Upper lobe of right lung (tissue), 1 donor: ENCODE measurements around the gene MSH6. TPM values are rescaled to one million over a fixed set of nuclear protein-coding genes. Genes with fewer than 3 reads are reported as not detected.
A peak's percentile ranks its signal among the peaks of the same experiment; 100 is the strongest.

Source experiments
- ATAC-seq: fragments of 200-7000 bp; cut with Tn5 transposase; one replicate; pipeline ENCODE4 v1.9.1; 2020; ENCODE audit warnings: mild to moderate bottlenecking, moderate library complexity
- DNase-seq: peaks from one replicate; pipeline ENCODE4 v3.0.0-alpha.2; 2020
- H3K27ac ChIP-seq: fragments of 200-600 bp; one replicate; pipeline ENCODE4 v1.8.0; 2022
- H3K27me3 ChIP-seq: fragments of 200-600 bp; one replicate; pipeline ENCODE4 v1.8.0; 2022; ENCODE audit warnings: mild to moderate bottlenecking
- H3K36me3 ChIP-seq: fragments of 200-600 bp; one replicate; pipeline ENCODE4 v1.8.0; 2022
- H3K4me1 ChIP-seq: fragments of 200-600 bp; one replicate; pipeline ENCODE4 v1.8.0; 2022
- H3K4me3 ChIP-seq: fragments of 200-600 bp; one replicate; pipeline ENCODE4 v1.8.0; 2022; ENCODE audit warnings: mild to moderate bottlenecking
- H3K9me3 ChIP-seq: fragments of 200-600 bp; one replicate; pipeline ENCODE4 v1.8.0; 2022
- intact Hi-C: fragments of 100-400 bp; cut with DNase I; formaldehyde crosslinking; loops from one replicate; pipeline ENCODE4 v1.11.0; 2022
- total RNA-seq: library from RNA; stranded (reverse); fragmentation: NEBNext Ultra II Directional; extraction: Animal tissue kit (Norgen Biotek cat#: 25700); gene quantifications from one replicate; pipeline ENCODE4 v1.2.1, GENCODE V29; 2021
- TF ChIP-seq, protein P1 (sequence below): fragments of 200-600 bp; IDR thresholded peaks from one replicate; pipeline ENCODE4 v1.8.0; 2022; ENCODE audit warnings: antibody characterized with exemption
- donor health status: DM: no; HTN: yes; CAD: no; lungs with severe emphysema.

Gene MSH6
- total RNA-seq, 1 donor from 2014 or later: 31.1 TPM

- intact Hi-C loops: no loop called here
- TF ChIP-seq, protein P1, sequence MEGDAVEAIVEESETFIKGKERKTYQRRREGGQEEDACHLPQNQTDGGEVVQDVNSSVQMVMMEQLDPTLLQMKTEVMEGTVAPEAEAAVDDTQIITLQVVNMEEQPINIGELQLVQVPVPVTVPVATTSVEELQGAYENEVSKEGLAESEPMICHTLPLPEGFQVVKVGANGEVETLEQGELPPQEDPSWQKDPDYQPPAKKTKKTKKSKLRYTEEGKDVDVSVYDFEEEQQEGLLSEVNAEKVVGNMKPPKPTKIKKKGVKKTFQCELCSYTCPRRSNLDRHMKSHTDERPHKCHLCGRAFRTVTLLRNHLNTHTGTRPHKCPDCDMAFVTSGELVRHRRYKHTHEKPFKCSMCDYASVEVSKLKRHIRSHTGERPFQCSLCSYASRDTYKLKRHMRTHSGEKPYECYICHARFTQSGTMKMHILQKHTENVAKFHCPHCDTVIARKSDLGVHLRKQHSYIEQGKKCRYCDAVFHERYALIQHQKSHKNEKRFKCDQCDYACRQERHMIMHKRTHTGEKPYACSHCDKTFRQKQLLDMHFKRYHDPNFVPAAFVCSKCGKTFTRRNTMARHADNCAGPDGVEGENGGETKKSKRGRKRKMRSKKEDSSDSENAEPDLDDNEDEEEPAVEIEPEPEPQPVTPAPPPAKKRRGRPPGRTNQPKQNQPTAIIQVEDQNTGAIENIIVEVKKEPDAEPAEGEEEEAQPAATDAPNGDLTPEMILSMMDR: no peak
- DNase-seq: no peak
Observed at GRCh38 chr2:47777277-47777937, 5.5 kb upstream of the MSH6 start.

GRCh38 chr2:47778698-47779425, 4.1 kb upstream of the MSH6 start:
- Histone ChIP-seq H3K27me3 (no peaks in the 10 kb centered on the region), H3K4me3 (no peak overlapping the region), H3K4me1 (peaks cover 6% of the 10 kb centered on the region), H3K36me3 (no peaks in the 10 kb centered on the region), H3K27ac (no peak overlapping the region), H3K9me3 (no peaks in the 10 kb centered on the region)
- intact Hi-C loops: no loop called here
- ATAC-seq (no peak), DNase-seq (no peak)
- TF ChIP-seq, protein P1: no peak

More at GRCh38 chr2:47777277-47777937, 5.5 kb upstream of the MSH6 start:
- H3K4me1 ChIP-seq: peaks cover 6% of the 10 kb centered on the region
- H3K9me3 ChIP-seq: no peaks in the 10 kb centered on the region
- no peak overlapping the region for H3K4me3 ChIP-seq
- no peak for ATAC-seq
- H3K27me3 ChIP-seq: no peaks in the 10 kb centered on the region
- H3K27ac ChIP-seq: no peak overlapping the region
- no peaks in the 10 kb centered on the region for H3K36me3 ChIP-seq

- peaks cover 11% of the 10 kb centered on the region for H3K4me1 ChIP-seq
- H3K36me3 ChIP-seq: no peaks in the 10 kb centered on the region
- ATAC-seq (no peak), DNase-seq (no peak)
- H3K4me3 ChIP-seq: no peak overlapping the region
- H3K27ac ChIP-seq: no peak overlapping the region
- H3K27me3 ChIP-seq: no peaks in the 10 kb centered on the region
- no peaks in the 10 kb centered on the region for H3K9me3 ChIP-seq
- TF ChIP-seq, protein P1: no peak
- intact Hi-C loops: no loop called here
Observed at GRCh38 chr2:47779426-47779790, 3.5 kb upstream of the MSH6 start.

DNA sequence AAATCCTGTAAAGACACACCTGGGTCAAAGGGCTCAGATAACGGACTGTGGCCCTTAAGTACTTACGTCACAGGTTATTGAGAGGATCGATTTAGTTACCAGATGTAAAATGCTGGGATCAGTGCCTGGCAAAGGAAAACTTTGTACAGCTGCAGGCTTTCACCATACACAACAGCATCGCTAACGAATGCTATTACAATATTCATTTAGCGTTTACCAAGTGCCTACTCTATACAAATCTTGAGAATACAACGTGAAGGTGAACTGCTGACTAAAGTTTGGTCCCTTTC, 619 bp upstream of the MSH6 start:
- peak overlapping the region; percentile 85 for H3K4me3 ChIP-seq
- H3K27ac ChIP-seq: peak overlapping the region; percentile 92
- no peak for DNase-seq
- H3K36me3 ChIP-seq: no peaks in the 10 kb centered on the region
- no peak for ATAC-seq
- TF ChIP-seq, protein P1: no peak
- intact Hi-C loops: no loop called here
- H3K27me3 ChIP-seq: no peaks in the 10 kb centered on the region
- H3K4me1 ChIP-seq: peaks cover 20% of the 10 kb centered on the region
- no peaks in the 10 kb centered on the region for H3K9me3 ChIP-seq

DNA sequence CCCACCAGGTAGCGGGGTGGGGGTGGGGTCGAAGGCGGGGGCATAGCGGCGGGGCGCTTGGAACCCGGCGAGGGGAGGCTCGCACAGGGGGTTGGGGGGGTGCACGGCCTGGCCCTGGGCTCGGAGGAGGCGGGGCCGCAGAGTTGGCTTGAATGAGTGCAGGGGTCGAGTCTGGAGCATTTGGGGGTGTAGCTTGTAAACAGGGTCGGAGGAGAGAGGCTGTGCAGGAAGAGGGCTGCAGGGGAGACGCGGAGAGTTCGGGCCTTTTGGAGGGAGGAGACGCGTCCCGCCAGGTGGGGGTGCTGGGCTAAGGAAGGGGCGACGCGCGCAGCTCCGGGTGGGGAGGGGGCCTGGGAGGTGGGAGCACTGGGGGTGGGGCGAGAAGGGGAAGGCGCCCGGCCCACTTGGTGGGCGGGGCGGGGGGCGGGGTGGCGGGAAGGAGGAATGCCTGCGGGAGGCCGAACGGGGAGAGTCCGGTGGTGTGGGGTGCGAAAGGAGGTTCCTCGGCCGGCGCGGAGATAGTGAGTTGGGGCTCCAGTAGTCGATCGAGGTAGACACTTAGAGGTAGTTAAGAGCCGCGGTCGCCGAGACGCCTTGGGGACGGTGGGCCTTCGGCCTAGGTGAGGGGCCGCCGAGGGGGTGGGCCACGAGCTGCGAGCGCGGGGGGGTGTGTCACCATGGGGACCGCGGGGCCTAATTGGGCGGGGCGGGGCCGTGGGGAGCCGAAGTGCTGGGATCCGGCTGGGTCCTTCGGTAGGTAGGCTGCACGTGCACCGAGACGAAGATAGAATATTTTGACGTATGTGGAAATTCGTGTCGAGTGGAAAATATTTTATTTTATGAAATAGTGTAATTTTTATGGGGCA, 774 bp downstream of the MSH6 start:
- H3K27me3 ChIP-seq: no peaks in the 10 kb centered on the region
- peaks cover 20% of the 10 kb centered on the region for H3K4me1 ChIP-seq
- H3K9me3 ChIP-seq: no peaks in the 10 kb centered on the region
- no peaks in the 10 kb centered on the region for H3K36me3 ChIP-seq
- peak overlapping the region; percentile 85 for H3K4me3 ChIP-seq
- peak; percentile 88 for DNase-seq
- TF ChIP-seq, protein P1: no peak
- peak overlapping the region; percentile 83 for H3K27ac ChIP-seq
- ATAC-seq: peak; percentile 60
- intact Hi-C loops: no loop called here
